Renal pelvis (tissue), 12 donors: ENCODE data around the gene PAGE5. TPM values are rescaled to one million over a fixed set of nuclear protein-coding genes. Genes with fewer than 3 reads are reported as not detected.

Experiments used
- DNase-seq: peaks from one replicate; pipeline ENCODE4 v3.0.0-alpha.2; 2013
- long read RNA-seq, 16 experiments: transcript quantifications; one replicate each; lab custom pipeline, GENCODE V29; 2026
- polyA plus RNA-seq, 3 donors: library from polyadenylated mRNA; unstranded; fragments of 120-200 nt; gene quantifications; one replicate each; pipeline ENCODE4 v1.2.1, GENCODE V29; 2013; ENCODE audit not compliant: insufficient read length in 3 of 3

The PAGE5 gene, protein sequence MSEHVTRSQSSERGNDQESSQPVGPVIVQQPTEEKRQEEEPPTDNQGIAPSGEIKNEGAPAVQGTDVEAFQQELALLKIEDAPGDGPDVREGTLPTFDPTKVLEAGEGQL
- polyA plus RNA-seq = not detected
- long read RNA-seq, donor 1 = 0 reads
- long read RNA-seq, donor 2 = 0 reads
- long read RNA-seq, donor 3 = 0 reads
- long read RNA-seq, donor 4 = 0 reads
- long read RNA-seq, donor 5 = 0 reads
- long read RNA-seq, donor 6 = 0 reads
- long read RNA-seq, donor 7 = 0 reads
- long read RNA-seq, donor 8 = 0 reads
- long read RNA-seq, donor 9 = 0 reads
- long read RNA-seq, donor 10 = 0 reads
- long read RNA-seq, donor 11 = 0 reads
- long read RNA-seq, donor 12 = 0 reads
- long read RNA-seq, donor 13 = 0 reads
- long read RNA-seq, donor 14 = 0 reads
- long read RNA-seq, donor 15 = 0 reads
- long read RNA-seq, donor 16 = 0 reads

DNA sequence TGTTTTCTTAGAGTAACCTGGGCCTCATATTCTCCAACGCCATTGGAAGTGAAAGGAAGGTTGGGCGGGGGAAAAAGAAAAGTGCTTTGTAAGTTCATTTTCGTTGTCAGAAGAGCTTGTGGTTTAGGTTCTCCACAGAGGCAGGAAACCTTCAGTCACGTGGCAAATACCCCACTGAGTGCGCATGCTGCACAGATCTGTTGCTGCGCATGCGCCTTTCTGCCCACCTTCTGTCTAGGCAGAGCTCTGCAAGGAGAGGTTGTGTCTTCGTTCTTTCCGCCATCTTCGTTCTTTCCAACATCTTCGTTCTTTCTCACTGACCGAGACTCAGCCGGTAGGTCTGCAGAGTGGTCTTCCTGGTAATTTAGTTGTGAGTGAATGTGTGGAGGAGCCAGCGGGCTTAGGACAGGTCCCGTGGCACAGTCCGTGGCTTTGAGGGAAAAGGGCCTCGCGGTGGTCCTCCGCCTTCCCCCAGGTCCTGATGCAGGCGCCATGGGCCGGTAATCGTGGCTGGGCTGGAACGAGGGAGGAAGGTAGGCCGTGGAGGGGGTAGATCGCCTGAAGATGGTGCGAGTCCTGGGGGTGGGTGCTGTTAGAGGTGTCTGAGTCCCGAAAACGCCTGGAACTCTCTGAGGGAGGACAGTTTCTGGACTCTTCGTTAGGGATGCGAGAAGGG lies at the start of gene PAGE5:
Gene PAGE5, plus strand, starts transcription at position 228 of the 676 bp plus-strand sequence. CDS start 1,037 bp downstream, outside the sequence.
- no peak for DNase-seq

DNA sequence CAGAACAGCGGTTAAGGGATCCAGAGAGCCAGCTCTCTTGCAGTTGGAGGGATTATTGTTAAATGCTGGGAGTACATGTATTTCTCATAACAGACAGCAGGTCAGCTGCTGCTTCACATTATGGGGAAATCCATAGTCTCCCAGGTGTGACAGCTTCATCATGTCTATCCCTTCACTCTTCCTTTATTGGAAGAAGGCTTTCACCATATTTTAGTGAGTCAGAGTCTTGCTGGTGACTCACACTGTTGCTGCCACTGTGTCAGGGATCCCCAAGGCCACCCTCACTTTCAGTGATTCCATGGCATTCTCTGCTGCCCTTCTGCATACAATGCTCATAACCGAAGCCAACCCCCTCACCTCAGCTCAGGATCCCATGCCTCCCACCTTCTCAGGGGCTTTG lies 32.9 kb upstream of the PAGE5 start:
- no peak for DNase-seq

DNA sequence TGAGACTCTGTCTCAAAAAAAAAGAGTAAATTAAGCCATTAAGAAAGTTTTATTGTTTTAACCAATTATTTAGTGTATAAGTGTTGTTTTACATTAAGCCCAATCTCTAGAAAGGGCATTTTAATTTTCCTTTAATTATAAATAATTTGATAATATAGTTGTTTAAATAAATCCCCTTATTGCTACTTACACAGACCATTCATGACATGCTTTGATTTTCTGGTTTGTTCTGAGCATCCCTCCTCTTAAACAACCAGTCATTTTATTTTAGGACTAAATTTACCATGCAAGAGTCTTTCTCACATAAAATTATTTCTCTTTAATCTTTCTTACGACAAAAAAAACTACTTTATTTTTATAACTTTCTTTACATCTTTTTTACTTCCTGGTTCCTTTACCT lies 23.5 kb upstream of the PAGE5 start:
- DNase-seq = no peak

DNA sequence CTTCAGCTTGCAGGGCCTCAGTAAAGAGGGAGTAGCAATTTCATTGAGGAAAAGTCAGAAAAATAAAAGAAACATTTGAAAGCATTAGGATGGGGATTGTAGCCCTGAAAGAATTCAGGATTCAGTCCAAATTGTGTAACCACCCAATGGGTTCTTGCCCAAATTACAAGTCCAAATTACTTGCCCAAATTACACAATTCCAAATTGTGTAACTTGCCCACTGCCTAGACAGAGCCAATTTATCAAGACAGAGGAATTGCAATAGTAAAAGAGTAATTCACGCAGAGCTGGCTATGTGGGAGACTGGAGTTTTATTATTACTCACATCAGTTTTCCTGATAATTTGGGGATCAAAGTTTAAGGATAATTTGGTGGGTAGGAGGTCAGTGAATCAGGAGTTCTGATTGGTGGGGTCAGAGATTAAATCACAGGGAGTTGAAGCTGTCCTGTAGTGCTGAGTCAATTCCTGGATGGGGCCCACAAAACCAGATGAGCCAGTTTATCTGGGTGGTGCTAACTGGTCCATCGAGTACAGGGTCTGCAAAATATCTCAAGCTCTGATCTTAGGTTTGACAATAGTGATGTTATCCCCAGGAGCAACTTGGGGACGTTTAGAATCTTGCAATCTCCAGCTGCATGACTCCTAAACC lies 18.1 kb upstream of the PAGE5 start:
- DNase-seq = no peak

DNA sequence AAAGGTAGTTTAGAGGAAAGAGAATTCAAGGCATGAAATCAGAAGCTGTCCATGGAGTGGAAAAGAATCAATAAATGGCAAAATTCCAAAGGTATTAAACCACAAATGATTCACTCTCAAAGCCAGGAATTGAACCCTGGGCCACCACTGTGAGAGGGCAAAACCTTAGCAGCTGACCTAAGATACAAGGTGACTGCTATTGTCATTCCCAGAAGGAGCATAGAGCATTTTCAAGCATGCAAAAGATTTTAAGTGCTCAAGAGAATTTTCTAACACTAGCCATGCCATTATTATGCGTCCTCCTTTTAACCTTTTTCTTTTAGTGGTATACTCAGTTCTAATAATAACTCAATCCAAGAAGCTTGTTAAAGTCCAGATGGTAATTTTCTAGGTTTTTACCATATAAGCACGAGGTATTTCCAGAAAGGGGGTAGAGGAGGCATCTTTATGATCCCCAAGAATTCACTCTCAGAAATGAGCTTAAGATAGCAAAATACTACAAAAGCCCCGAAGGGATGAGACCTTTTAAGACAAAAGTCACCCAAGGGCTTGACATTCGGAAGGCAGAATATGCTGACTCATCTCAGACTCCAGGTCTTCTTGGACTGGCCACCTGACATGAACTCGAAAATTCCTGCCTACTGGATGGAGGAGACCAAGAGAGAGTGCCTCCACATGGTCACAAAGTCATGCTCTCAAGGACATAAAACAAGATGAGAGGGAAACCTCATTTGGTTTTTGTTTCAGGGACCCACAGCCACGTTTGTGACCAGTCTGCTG lies 13.8 kb upstream of the PAGE5 start:
- DNase-seq = no peak

DNA sequence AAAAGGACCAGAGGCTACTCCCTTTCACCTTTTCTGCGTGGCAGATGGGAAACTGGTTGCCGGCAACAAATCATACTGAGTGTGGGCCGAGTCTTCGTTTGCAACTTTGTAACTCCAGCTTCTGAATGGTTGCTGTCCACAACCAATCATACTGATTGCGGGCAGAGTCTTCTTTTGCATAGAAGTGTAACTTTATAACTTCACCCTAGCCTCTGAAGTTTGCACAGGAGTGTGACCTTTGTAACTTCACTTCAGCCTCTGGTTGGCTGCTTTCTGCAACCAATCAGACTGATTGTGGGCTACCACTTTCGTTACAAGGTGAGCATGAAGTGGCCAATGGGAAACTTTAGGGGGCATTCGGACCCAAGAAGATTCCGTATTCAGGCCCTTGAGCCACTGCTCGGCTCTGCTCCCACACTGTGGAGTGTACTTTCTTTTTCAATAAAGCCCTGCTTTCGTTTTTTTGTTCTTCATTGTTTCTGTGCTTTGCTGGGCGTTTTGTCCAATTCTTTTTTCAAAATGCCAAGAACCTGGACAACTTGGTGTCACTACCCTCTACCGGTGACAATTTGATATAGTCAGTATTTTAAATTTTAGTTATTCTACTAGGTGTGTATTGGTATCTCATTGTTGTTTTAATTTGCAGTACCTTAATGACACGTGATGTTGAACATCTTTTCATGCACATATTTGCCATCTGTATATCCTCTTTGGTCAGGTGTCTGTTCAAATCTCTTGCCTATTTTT lies 9.0 kb upstream of the PAGE5 start:
- DNase-seq = no peak

DNA sequence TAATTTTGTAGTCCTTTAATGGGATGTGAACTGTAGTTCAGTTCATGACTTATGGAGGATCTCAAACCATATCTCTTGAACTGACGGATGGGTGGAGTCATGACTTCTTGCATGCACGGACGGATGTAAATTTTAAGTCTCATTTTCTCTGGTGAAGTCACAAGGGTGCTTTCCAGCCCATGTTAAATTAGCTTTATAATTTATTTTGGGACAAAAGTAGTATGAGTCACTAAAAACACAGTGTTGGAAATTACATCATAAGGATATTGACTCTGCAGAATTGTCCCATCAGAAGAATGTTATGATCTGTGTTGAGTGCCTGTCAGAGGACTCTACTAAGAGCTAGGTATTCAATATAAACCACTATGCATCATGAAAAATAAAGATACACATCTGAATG lies 6.8 kb upstream of the PAGE5 start:
- DNase-seq = no peak

DNA sequence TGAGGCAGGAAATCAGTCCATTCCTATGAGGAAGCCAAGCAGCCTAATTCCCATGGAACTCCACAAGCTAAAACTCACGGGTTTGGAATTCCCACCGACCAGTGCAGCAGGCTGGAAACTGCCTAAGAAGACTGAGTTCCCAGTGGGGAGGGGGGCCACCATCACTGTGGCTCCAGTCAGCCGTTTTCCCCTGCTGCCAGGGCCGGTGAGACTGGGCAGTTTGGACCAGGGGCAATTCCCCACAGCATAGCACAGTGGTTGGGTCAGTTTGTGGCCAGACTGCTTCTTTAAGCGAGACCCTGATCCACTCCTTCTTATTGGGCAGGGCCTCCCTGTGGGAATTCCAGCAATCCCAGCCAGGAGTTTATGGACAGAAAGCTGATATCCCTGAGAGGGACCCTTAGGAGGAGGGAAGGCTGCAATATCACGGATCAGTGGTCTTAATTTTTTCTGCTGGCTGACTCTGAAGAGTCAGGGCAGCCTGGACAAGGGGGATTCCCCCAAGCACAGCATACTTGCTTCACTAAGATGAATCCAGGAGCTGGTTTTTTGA lies 20.7 kb downstream of the PAGE5 start:
- peak; percentile 48 for DNase-seq

DNA sequence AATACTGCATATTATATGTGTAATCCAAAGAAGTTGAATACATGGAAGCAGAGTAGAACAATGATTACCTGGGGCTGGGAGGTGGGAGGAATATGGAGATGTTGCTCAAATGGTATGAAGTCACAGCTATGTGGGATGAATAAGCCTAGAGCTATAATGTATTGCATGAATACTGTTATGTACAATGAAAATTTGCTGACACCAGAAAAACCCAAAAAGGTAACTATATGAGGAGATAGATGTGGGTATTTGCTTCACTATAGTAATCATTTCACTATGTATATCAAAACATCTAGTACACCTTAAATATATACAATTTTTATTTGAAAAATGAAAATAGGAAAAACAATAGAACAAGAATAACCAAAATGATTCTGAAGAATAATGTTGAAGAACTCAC lies 33.4 kb downstream of the PAGE5 start:
- DNase-seq = no peak

DNA sequence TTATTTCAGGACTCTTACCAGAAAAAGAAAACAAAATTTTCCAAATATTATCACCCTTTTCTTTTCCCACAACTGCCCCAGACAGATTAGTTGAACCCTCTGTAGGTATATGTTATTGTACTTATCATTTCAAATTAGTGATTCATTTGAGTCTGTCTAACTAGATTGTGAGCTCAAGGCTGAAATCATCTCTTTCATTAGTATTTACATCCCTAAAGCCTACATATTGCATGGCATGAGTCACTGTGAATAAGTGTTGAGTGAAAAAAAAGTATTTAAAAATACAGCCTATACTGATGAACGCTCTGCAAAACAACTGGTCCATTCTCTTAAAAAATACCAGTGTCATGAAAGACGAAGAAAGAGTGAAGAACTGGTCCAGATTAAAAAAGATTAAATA lies 40.7 kb downstream of the PAGE5 start:
- DNase-seq = no peak

DNA sequence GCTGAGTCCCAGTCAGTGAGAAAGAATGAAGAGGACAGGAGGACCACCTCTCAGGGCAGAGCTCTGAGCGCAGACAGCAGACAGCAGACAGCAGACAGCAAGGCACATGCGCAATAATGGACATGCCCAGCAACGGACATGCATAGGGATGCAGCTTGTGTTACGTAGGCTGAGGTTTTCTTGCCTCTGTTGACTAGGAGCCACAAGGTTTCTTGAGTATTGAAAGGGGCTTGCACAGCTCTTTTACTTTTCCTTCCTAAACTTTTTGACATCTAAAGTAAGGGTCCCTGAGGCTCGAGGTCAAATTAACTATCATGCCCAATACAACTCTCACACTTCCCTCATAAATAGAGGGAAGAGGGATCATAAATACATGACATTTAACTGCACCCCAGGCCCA lies 44.7 kb downstream of the PAGE5 start, which contains the start of gene PAGE3:
Gene PAGE3, minus strand, starts transcription at position 101 of the 400 bp plus-strand sequence. CDS start 1,013 bp downstream, outside the sequence.
- DNase-seq = no peak

Other genes starting within 250 kb of the PAGE5 start
- gene PFKFB1, start 226.2 kb upstream of the PAGE5 start, polyA plus RNA-seq = under 1 TPM; 0.51 to 0.65 (median 0.61) TPM
- 10 to 100 TPM; 16.0 to 18.4 (median 18.4) TPM for gene APEX2, start 220.0 kb upstream of the PAGE5 start, polyA plus RNA-seq
- gene ALAS2, start 189.4 kb upstream of the PAGE5 start, polyA plus RNA-seq = 10 to 100 TPM; 10.8 to 11.3 (median 11.0) TPM
- gene PAGE2B, start 145.3 kb upstream of the PAGE5 start, polyA plus RNA-seq = not detected
- not detected for gene PAGE2, start 131.3 kb upstream of the PAGE5 start, polyA plus RNA-seq
- not detected for gene PAGE3, start 44.6 kb downstream of the PAGE5 start, polyA plus RNA-seq
- gene MAGEH1, start 231.8 kb downstream of the PAGE5 start, polyA plus RNA-seq = 10 to 100 TPM; 65.9 to 79.4 (median 70.0) TPM